Endodermal cell (in vitro differentiated cells): ENCODE measurements around the gene ST6GALNAC6. TPM values are rescaled to one million over a fixed set of nuclear protein-coding genes. Genes with fewer than 3 reads are reported as not detected.

Experiments used
- DNase-seq: peaks from one replicate; pipeline ENCODE4 v3.0.0-alpha.2; 2017
- H3K27ac ChIP-seq: 2 replicates; pipeline ENCODE4 v1.5.1; 2013; ENCODE audit warnings: mild to moderate bottlenecking, low read depth, low read length, moderate library complexity
- H3K27me3 ChIP-seq: 2 replicates; pipeline ENCODE4 v1.6.1; 2013; ENCODE audit warnings: mild to moderate bottlenecking, low read length, moderate library complexity; ENCODE audit not compliant: insufficient read depth, control insufficient read depth, poor library complexity, severe bottlenecking
- H3K36me3 ChIP-seq: 2 replicates; pipeline ENCODE4 v1.7.0; 2013; ENCODE audit warnings: mild to moderate bottlenecking, low read length, moderate library complexity; ENCODE audit not compliant: control insufficient read depth, insufficient read depth
- H3K4me1 ChIP-seq: one replicate; pipeline ENCODE4 v1.7.0; 2013; ENCODE audit warnings: low read length; ENCODE audit not compliant: control insufficient read depth, insufficient read depth
- H3K4me3 ChIP-seq: 2 replicates; pipeline ENCODE4 v1.5.1; 2013; ENCODE audit warnings: mild to moderate bottlenecking, low read length, moderate library complexity
- H3K9ac ChIP-seq: 2 replicates; pipeline ENCODE4 v1.6.1; 2013; ENCODE audit warnings: mild to moderate bottlenecking, low read length, moderate library complexity; ENCODE audit not compliant: poor library complexity, severe bottlenecking; ENCODE audit errors: extremely low read depth
- H3K9me3 ChIP-seq: 2 replicates; pipeline ENCODE4 v1.6.1; 2013; ENCODE audit warnings: mild to moderate bottlenecking, low read length, moderate library complexity; ENCODE audit not compliant: control insufficient read depth
- H3K27ac Mint-ChIP-seq: 2 replicates; pipeline ENCODE4 v1.8.0; 2020; ENCODE audit warnings: mixed read lengths
- H3K27me3 Mint-ChIP-seq: 2 replicates; pipeline ENCODE4 v1.8.0; 2021; ENCODE audit warnings: mild to moderate bottlenecking, mixed read lengths; ENCODE audit not compliant: insufficient read depth
- H3K36me3 Mint-ChIP-seq: 2 replicates; pipeline ENCODE4 v1.8.0; 2020; ENCODE audit warnings: low read depth, mixed read lengths
- H3K4me1 Mint-ChIP-seq: 2 replicates; pipeline ENCODE4 v1.8.0; 2020; ENCODE audit warnings: mixed read lengths
- H3K4me3 Mint-ChIP-seq: 2 replicates; pipeline ENCODE4 v1.8.0; 2020; ENCODE audit warnings: mild to moderate bottlenecking, moderate library complexity, mixed read lengths
- H3K9me3 Mint-ChIP-seq: 2 replicates; pipeline ENCODE4 v1.8.0; 2020; ENCODE audit warnings: mild to moderate bottlenecking, mixed read lengths
- CTCF ChIP-seq: fragments of 200-600 bp; sonication (generic); conservative IDR thresholded peaks from 2 replicates; pipeline ENCODE4 v1.5.0; 2021; ENCODE audit warnings: antibody characterized with exemption, mild to moderate bottlenecking
- WGBS, 2 experiments: methylation state at CpG; one replicate each; pipeline versions ENCODE4 v1.1.5 to v1.1.7; 2013; ENCODE audit warnings: missing lambda C conversion rate in 2 of 2, mixed read lengths in 1 of 2; ENCODE audit not compliant: insufficient coverage in 1 of 2, insufficient read length in 1 of 2; 5-methylcytosine and 5-hydroxymethylcytosine counted together
- total RNA-seq, 2 donors: library from RNA; stranded (reverse); fragmentation: NEBNext Ultra II Directional in 1 of 2; extraction: Animal tissue kit (Norgen Biotek cat#: 25700) in 1 of 2; gene quantifications; 2 replicates in 1 of 2; 3 replicates in 1 of 2; pipeline ENCODE4 v1.2.1, GENCODE V29; 2021

Gene ST6GALNAC6
- total RNA-seq, 2 donors from 2014 or later = 42.3 to 44.2 TPM

- H3K9me3 ChIP-seq = no peaks in the 10 kb centered on the region
- H3K27me3 Mint-ChIP-seq = no peaks in the 10 kb centered on the region
- no peak overlapping the region for H3K27ac Mint-ChIP-seq
- no peaks in the 10 kb centered on the region for H3K9me3 Mint-ChIP-seq
- no peak overlapping the region for H3K9ac ChIP-seq
- H3K4me3 ChIP-seq = no peak overlapping the region
- H3K4me1 Mint-ChIP-seq = no peaks in the 10 kb centered on the region
- no peaks in the 10 kb centered on the region for H3K36me3 Mint-ChIP-seq
- WGBS, 2 experiments = 84 to 90% methylated on average over 3 to 6 of the region's 6 CpGs
- no peaks in the 10 kb centered on the region for H3K4me1 ChIP-seq
- no peak overlapping the region for H3K4me3 Mint-ChIP-seq
- H3K27me3 ChIP-seq = peaks cover under 1% of the 10 kb centered on the region
- peak overlapping the region; percentile 38 for H3K27ac ChIP-seq
- peak; percentile 40 for TF ChIP-seq CTCF
- no peak for DNase-seq
- no peaks in the 10 kb centered on the region for H3K36me3 ChIP-seq
These were observed 11.3 kb upstream of the ST6GALNAC6 start for GRCh38 chr9:127910613-127911205.

- no peaks in the 10 kb centered on the region for H3K27me3 ChIP-seq
- H3K27me3 Mint-ChIP-seq = no peaks in the 10 kb centered on the region
- no peak overlapping the region for H3K27ac Mint-ChIP-seq
- H3K36me3 Mint-ChIP-seq = no peaks in the 10 kb centered on the region
- peaks cover under 1% of the 10 kb centered on the region for H3K4me1 Mint-ChIP-seq
- H3K9me3 ChIP-seq = no peaks in the 10 kb centered on the region
- no peaks in the 10 kb centered on the region for H3K4me1 ChIP-seq
- WGBS, 2 experiments = 86 to 94% methylated on average over 6 to 17 of the region's 17 CpGs
- no peak for DNase-seq
- H3K9ac ChIP-seq = no peak overlapping the region
- no peak overlapping the region for H3K4me3 Mint-ChIP-seq
- peak overlapping the region; percentile 17 for H3K27ac ChIP-seq
- no peaks in the 10 kb centered on the region for H3K9me3 Mint-ChIP-seq
- no peaks in the 10 kb centered on the region for H3K36me3 ChIP-seq
- H3K4me3 ChIP-seq = no peak overlapping the region
- no peak for TF ChIP-seq CTCF
These were observed 10.5 kb upstream of the ST6GALNAC6 start for GRCh38 chr9:127909839-127910273.

GRCh38 chr9:127908660-127908926 is 9.2 kb upstream of the ST6GALNAC6 start:
- Histone ChIP-seq H3K9me3 (no peaks in the 10 kb centered on the region), H3K27ac (no peak overlapping the region), H3K9ac (no peak overlapping the region), H3K27me3 (no peaks in the 10 kb centered on the region), H3K4me3 (no peak overlapping the region), H3K36me3 (no peaks in the 10 kb centered on the region), H3K4me1 (no peaks in the 10 kb centered on the region)
- Mint-ChIP-seq H3K4me3 (no peak overlapping the region), H3K27me3 (no peaks in the 10 kb centered on the region), H3K9me3 (no peaks in the 10 kb centered on the region), H3K36me3 (no peaks in the 10 kb centered on the region), H3K27ac (no peak overlapping the region), H3K4me1 (peaks cover 10% of the 10 kb centered on the region)
- 92 to 98% methylated on average over 9 to 10 of the region's 10 CpGs for whole genome bisulfite sequencing, 2 experiments
- no peak for DNase-seq
- no peak for TF ChIP-seq CTCF
